Gastroesophageal sphincter (tissue), 3 donors: Measurements from ENCODE around the gene PRADC1.

Experiments
- EP300 ChIP-seq: sonication (generic); formaldehyde crosslinking; IDR thresholded peaks from one replicate; pipeline ENCODE4 v1.6.1; 2017; ENCODE audit warnings: antibody characterized with exemption, mild to moderate bottlenecking
- TF ChIP-seq, protein P1 (sequence below), 4 experiments: fragments of 200-600 bp in 2 of 4; fragments of 450-650 bp in 2 of 4; sonication (generic) in 1 of 4; IDR thresholded peaks; one replicate each; pipeline ENCODE4 v1.5.1; 2017 to 2019; ENCODE audit warnings: antibody characterized with exemption in 4 of 4, mild to moderate bottlenecking in 2 of 4, moderate library complexity in 2 of 4

DNA sequence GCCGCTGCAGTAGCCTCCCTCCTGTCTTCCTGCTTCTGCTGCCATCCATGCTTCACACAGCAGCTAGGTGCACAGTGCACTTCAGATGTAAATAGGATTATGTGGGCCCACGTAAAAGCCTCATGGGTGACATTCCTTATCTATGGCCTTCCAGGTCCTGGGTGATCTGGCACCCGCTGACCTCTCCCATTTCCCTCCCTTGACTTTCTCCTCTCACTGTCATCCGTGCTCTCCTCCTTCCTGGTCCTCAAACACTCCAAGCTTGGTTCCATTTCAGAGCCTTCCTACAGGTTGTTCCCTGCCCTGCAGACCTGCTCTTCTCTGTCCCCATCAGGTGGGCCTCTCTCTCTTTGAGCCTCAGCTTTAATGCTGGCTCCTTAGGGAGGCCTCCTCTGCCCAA, 23.0 kb downstream of the PRADC1 start:
- TF ChIP-seq, protein P1, sequence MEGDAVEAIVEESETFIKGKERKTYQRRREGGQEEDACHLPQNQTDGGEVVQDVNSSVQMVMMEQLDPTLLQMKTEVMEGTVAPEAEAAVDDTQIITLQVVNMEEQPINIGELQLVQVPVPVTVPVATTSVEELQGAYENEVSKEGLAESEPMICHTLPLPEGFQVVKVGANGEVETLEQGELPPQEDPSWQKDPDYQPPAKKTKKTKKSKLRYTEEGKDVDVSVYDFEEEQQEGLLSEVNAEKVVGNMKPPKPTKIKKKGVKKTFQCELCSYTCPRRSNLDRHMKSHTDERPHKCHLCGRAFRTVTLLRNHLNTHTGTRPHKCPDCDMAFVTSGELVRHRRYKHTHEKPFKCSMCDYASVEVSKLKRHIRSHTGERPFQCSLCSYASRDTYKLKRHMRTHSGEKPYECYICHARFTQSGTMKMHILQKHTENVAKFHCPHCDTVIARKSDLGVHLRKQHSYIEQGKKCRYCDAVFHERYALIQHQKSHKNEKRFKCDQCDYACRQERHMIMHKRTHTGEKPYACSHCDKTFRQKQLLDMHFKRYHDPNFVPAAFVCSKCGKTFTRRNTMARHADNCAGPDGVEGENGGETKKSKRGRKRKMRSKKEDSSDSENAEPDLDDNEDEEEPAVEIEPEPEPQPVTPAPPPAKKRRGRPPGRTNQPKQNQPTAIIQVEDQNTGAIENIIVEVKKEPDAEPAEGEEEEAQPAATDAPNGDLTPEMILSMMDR (IDR thresholded peaks at IDR 0.05): no peak
- no peak for TF ChIP-seq EP300
